GM21529 (cell line): ENCODE data around the gene SLC6A1.
"Not testable (repeated sequence)": the region's sequence is repeated elsewhere in the genome, so short reads cannot be mapped to it uniquely, and the experiment has no call there.

ENCODE experiments used
- ATAC-seq: cut with Tn5 transposase; IDR thresholded peaks from one replicate; pipeline ENCODE4 v1.9.1; 2021; ENCODE audit not compliant: unreplicated experiment

SLC6A1 gene

DNA sequence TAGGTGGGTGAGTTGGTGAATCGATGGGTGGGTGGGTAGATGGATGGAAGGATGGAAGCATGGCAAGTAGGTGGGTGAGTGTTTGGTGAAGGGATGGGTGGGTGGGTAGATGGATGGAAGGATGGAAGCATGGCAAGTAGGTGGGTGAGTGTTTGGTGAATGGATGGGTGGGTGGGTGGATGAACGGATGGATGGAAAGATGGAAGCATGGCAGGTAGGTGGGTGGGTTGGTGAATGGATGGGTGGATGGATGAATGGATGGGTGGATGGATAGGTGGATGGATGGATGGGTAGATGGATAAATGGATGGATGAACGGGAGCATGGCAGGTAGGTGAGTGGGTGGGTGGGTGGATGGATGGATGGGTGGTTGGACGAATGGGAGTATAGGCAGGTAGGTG is 65.1 kb downstream of the SLC6A1 start:
- ATAC-seq: no peak

DNA sequence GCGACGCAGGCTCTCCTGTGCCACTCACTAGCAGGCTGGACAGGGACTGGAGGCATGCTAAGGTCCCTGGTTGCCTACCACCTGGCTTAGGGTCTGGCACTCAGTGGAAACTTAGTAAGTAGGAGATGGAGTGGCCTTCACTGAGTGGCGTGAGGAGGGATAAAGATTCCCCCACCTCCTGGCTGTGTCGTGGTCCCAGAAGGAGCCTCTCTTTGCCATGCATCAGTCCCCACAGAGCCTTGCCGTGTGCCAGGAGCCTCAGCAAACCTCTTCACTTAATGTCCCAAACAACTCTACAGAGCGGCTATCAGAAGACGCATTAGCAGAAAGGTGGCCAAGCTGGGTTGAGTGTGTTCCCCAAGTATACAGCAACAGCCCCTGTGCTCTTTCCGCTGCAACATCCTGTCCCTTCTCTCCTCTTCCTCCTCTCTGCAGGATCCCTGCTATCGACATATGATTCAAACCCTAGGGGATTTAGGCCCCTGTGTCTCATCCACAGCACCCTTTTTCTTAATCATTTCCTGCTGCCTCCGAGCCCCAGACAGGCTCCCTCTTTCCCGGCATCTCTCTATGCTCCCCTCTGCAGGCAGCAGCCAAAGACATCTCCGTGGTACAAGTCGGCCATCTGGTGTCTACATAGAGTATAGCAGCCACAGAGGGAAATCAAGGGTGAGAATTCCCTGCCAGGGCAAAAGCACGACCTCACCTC is 66.7 kb downstream of the SLC6A1 start:
- no peak for ATAC-seq

DNA sequence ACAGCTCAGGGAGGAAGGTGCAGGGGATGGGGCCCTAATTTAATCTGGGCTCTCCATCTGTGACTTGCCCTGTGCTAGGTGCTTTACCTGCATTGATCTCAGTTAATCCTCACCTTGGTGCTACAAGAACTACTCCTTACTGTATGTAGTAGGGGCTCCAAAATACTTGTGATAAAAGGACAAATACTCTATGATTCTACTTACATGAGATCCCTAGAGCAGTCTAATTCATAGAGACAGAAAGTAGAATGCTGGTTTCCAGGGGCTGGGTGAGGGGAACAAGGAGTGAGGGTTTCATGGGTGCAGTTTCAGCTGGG is 67.2 kb downstream of the SLC6A1 start:
- no peak for ATAC-seq

- ATAC-seq: no peak
These were observed 68.1 kb downstream of the SLC6A1 start for GRCh38 chr3:11060500-11061251.

DNA sequence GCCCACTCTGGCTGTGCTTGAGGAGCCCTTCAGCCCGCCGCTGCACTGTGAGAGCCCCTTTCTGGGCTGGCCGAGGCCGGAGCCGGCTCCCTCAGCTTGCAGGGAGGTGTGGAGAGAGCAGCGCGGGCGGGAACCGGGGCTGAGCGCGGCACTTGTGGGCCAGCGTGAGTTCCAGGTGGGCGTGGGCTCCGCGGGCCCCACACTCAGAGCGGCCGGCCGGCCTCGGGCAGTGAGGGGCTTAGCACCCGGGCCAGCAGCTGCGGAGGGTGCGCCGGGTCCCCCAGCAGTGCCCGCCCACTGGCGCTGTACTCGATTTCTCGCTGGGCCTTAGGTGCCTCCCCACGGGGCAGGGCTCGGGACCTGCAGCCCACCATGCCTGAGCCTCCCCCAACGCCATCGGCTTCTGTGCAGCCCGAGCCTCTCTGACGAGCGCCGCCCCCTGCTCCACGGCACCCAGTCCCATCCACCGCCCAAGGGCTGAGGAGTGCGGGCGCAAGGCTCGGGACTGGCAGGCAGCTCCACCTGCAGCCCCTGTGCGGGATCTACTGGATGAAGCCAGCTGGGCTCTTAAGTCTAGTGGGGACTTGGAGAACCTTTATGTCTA is 68.8 kb downstream of the SLC6A1 start:
- ATAC-seq: not testable (repeated sequence)

DNA sequence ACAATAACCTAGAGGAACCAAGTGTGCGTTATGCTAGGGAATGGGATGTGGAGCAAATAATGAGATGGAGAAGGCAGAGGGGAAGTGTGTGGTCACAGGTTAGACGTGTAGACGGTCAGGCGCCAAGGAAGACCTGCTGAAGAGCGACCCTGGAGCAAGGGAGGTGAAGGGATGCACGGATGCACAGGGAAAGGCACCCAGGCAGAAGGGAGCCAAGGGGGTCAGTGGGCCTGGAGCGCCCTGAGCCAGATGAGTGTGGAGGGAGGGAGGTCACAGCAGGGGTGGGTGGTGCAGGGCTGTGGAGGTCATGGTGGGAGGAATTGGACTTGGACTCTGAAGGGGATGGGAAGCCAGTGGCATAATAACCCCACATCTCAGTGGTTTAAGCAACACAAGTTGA is 70.2 kb downstream of the SLC6A1 start:
- no peak for ATAC-seq

DNA sequence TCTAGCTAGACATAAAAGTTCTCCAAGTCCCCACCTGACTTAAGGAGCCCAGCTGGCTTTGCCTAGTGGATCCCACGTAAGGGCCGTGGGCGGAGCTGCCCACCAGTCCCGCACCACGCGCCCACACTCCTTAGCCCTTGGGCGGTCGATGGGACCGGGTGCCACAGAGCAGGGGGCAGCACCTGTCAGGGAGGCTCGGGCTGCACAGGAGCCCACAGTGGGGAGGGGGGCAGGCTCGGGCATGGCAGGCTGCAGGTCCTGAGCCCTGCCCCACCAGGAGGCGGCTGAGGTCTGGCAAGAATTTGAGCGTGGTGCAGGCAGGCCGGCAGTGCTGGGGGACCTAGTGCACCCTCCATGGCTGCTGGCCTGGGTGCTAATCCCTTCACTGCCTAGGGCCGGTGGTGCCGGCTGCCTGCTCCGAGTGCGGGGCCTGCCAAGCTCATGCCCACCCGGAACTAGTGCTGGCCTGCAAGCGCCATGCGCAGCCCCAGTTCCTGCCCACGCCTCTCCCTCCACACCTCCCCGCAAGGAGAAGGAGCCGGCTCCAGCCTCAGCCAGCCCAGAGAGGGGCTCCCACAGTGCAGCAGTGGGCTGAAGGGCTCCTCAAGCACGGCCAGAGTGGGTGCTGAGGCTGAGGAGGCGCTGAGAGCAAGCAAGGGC is 78.7 kb downstream of the SLC6A1 start:
- no peak for ATAC-seq

GRCh38 chr3:11072631-11073030 is 80.1 kb downstream of the SLC6A1 start:
- ATAC-seq: no peak

DNA sequence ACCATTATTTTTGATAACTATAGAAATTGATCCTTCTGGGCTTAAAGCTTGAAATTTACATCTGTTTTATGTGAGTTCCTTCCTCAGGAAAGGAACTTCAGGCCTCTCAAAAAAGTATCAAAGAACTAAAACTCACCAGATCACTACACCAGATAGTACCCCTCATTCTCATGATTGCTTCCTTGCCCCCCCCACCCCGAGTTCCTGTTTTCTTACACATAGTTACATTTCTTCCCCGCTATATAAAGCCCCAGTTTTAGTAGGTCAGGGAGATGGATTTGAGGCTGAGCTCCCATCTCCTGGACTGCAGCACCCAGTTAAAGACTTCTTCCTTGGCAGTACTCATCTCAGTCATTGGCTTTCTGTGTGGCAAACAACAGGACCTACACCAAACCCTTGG is 81.5 kb downstream of the SLC6A1 start:
- no peak for ATAC-seq

DNA sequence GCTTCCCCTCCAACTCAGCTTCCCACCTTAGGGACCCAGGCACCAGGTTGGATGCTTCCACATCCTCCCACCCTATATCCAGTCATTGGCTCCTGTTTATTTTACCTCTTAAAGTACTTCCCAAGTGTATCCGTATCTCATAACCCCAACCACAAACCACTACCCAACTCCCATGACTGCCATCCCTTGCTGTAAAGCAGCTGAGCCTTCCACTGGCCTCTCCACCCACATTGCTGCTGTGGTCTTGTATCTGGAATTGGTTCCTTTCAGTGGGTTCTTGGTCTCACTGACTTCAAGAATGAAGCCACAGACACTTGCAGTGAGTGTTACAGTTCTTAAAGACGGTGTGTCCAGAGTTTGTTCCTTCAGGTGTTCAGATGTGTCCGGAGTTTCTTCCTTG is 81.9 kb downstream of the SLC6A1 start:
- no peak for ATAC-seq

DNA sequence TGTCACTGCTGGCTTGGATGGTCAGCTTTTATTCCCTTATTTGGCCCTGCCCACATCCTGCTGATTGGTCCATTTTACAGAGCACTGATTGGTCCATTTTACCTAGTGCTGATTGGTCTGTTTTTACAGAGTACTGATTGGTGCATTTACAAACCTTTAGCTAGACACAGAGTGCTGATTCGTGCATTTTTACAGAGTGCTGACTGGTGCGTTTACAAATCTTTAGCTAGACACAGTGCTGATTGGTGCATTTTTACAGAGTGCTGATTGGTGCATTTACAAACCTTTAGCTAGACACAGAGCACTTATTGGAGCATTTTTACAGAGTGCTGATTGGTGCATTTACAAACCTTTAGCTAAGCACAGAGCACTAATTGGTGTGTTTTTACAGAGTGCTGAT is 82.6 kb downstream of the SLC6A1 start:
- not testable (repeated sequence) for ATAC-seq

- ATAC-seq: no peak
These were observed 84.2 kb downstream of the SLC6A1 start for GRCh38 chr3:11076711-11077110.

DNA sequence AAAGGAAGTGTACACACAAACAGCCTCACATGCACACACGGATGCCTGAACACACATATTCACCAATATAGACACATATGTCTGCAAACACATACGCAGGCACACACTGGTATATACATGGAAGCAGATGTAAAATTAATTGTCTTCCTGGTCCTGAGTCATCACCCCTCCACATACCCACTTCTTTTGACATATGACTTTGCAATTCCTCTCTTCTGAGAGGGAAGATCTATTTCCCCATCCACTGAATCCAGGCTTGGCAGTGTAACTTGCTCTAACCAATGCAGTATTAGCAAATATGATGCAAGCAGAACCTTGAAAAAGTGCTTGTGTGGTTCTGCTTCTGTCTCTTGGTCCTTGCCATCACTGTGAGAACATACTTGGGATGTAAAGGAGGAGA is 84.9 kb downstream of the SLC6A1 start:
- no peak for ATAC-seq

GRCh38 chr3:11078826-11079515 is 86.4 kb downstream of the SLC6A1 start:
- ATAC-seq: no peak

DNA sequence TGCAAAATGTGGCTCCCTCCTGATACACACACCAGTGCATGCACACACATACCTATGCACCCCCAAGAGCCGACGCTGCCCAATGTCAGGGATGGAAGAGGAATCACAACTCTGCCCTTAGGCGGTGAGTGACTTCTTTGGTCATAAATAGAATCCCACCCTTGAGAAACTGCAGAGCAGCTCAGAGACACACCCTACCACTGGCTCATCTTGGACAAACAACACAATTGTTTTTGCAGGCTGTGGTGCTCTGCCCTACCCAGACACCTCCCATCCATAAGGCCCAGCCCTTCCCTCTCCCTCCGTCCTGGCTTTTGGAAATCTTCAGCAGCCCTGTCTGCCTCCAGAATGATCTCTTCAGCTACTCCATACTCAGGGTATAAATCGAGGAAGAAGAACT is 87.9 kb downstream of the SLC6A1 start:
- no peak for ATAC-seq

- ATAC-seq: no peak
These were observed 91.5 kb downstream of the SLC6A1 start for GRCh38 chr3:11084098-11084497.

DNA sequence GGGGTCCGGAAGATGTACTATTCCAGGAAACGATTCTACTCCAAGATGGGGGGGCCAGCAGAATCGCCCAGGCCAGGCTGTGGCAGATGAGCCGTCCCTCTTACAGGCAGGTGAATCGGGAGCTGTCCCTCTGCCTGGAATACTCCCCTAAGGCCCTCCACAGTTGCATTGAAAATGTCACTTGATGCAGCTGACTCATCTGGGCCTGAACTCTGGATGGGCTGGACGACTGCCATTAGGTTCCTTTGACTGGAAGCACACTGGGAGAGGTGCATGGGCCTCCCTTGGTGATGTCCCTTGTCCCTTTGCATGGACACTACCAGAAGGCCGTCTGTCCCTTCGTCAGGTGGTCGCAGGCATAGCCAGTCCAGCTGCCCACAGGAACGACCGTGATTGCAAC is 92.1 kb downstream of the SLC6A1 start:
- ATAC-seq: no peak

DNA sequence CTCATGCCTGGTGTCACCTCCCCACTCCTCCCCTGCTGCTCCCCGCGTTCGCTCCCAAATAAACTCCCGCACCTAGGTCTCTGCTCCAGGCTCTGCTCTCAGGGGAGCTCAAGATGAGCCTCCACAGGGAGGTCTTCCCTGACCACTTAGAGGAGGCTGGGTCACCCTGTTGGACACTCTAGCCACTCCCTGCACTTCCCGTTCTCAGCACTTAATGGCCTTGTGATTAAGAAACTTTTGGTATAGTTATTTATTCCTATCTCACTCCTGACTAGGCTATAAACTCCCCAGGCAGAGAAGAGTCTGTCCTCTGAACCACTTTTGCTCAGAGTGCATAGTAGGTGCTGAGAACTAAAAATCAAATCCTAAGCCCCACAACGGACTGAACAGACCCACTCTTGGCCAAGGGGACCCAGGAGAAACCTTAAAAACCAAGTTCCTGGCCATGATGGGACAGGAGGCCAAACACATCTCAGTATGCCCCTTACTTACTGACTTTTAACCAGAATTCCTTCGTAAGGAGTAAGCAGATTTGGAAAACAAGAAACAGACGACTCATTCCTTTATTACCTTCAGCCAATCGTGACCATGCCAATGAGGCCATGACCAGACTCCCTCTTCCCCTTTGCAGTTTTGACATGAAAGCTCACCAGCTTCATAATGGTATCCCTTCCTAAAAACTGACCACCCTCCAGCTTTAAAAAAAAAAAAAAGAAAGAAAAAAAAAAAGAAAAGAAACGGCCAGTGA is 92.7 kb downstream of the SLC6A1 start:
- no peak for ATAC-seq

- no peak for ATAC-seq
These were observed 94.3 kb downstream of the SLC6A1 start for GRCh38 chr3:11086856-11087255.

DNA sequence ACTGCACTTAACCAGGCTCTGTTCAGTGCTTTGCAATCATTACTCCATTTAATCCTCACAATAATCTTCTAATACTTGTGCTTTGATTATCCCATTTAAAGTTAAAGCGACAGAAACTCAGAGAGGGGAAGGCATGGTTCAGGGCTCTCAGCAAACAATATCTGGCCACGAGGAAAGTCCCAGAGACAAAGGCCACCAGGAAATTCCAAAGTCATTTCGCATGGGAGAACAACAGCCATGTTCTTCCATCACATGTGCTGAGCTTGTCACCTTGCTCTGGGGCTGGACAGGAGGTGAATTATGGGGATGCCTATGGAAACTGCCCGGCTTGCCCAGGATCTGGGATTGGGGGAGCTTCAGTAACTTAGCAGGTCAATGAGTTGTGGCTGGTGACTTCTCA is 95.5 kb downstream of the SLC6A1 start:
- no peak for ATAC-seq

- ATAC-seq: no peak
These were observed 96.3 kb downstream of the SLC6A1 start for GRCh38 chr3:11088831-11089230.
